Head of caudate nucleus (tissue), 42 donors: Measurements from ENCODE around the gene MBNL1.
A peak's percentile ranks its signal among the peaks of the same experiment; 100 is the strongest.

Experiments
- DNase-seq, 42 donors: peaks; one replicate each; pipeline versions ENCODE4 v3.0.0 to v3.0.0-alpha.2; 2020 to 2021; ENCODE audit warnings: mixed read lengths in 7 of 42
- intact Hi-C: fragments of 100-400 bp; cut with DNase I; formaldehyde crosslinking; loops from one replicate; pipeline ENCODE4 v1.15.0; 2022

MBNL1 gene

GRCh38 chr3:152443212-152444023 lies 174.7 kb downstream of the MBNL1 start:
- intact Hi-C loops: no loop called here
- no peak for DNase-seq

GRCh38 chr3:152444029-152444641 lies 175.4 kb downstream of the MBNL1 start:
- no peak for DNase-seq
- intact Hi-C loops: no loop called here

- intact Hi-C loops: loop anchor here (5.0 kb wide), 1 partner anchor 263 kb away; no protein-coding TSS in a partner anchor
- DNase-seq: no peak
These were observed 176.5 kb downstream of the MBNL1 start for GRCh38 chr3:152445212-152445611.

- peak in 1 of 42 donors; percentile 36 for DNase-seq
- intact Hi-C loops: loop anchor here (5.0 kb wide), 1 partner anchor 264 kb away; no protein-coding TSS in a partner anchor
These were observed 177.8 kb downstream of the MBNL1 start for GRCh38 chr3:152446495-152446894.

- intact Hi-C loops: loop anchor here (5.0 kb wide), 1 partner anchor 265 kb away; no protein-coding TSS in a partner anchor
- no peak for DNase-seq
These were observed 178.8 kb downstream of the MBNL1 start for GRCh38 chr3:152447511-152447910.

GRCh38 chr3:152448091-152448490 lies 179.4 kb downstream of the MBNL1 start:
- intact Hi-C loops: loop anchor here (5.0 kb wide), 1 partner anchor 266 kb away; no protein-coding TSS in a partner anchor
- DNase-seq: no peak

- intact Hi-C loops: loop anchor here (10.0 kb wide), 1 partner anchor 188 kb away; the partner anchor contains the start of gene MBNL1
- no peak for DNase-seq
These were observed 183.6 kb downstream of the MBNL1 start for GRCh38 chr3:152452318-152452717.

GRCh38 chr3:152454076-152454875 lies 185.5 kb downstream of the MBNL1 start:
- DNase-seq: no peak
- intact Hi-C loops: loop anchor here (10.0 kb wide), 1 partner anchor 189 kb away; the partner anchor contains the start of gene MBNL1

- intact Hi-C loops: loop anchor here (10.0 kb wide), 1 partner anchor 191 kb away; the partner anchor contains the start of gene MBNL1
- no peak for DNase-seq
These were observed 187.3 kb downstream of the MBNL1 start for GRCh38 chr3:152455989-152456388.

- no peak for DNase-seq
- intact Hi-C loops: loop anchor here (10.0 kb wide), 1 partner anchor 193 kb away; the partner anchor contains the start of gene MBNL1
These were observed 189.0 kb downstream of the MBNL1 start for GRCh38 chr3:152457500-152458375.

GRCh38 chr3:152458376-152459117 lies 189.8 kb downstream of the MBNL1 start:
- intact Hi-C loops: loop anchor here (10.0 kb wide), 1 partner anchor 194 kb away; the partner anchor contains the start of gene MBNL1
- DNase-seq: no peak

- intact Hi-C loops: loop anchor here (10.0 kb wide), 1 partner anchor 194 kb away; the partner anchor contains the start of gene MBNL1
- DNase-seq: no peak
These were observed 190.4 kb downstream of the MBNL1 start for GRCh38 chr3:152459118-152459515.

GRCh38 chr3:152459572-152459971 lies 190.8 kb downstream of the MBNL1 start:
- intact Hi-C loops: loop anchor here (10.0 kb wide), 1 partner anchor 195 kb away; the partner anchor contains the start of gene MBNL1
- no peak for DNase-seq

- intact Hi-C loops: no loop called here
- DNase-seq: no peak
These were observed 192.2 kb downstream of the MBNL1 start for GRCh38 chr3:152460936-152461335.

- intact Hi-C loops: no loop called here
- DNase-seq: no peak
These were observed 192.7 kb downstream of the MBNL1 start for GRCh38 chr3:152461460-152461859.

- intact Hi-C loops: no loop called here
- no peak for DNase-seq
These were observed 198.1 kb downstream of the MBNL1 start for GRCh38 chr3:152466784-152467183.
